ENCODE data around the gene PDE4A. TPM values are rescaled to one million over a fixed set of nuclear protein-coding genes. Genes with fewer than 3 reads are reported as not detected.
"Not testable (repeated sequence)": the region's sequence is repeated elsewhere in the genome, so short reads cannot be mapped to it uniquely, and the experiment has no call there.

Gene PDE4A
- total and polyA plus RNA-seq, 10 of the 15 experiments (the other 5 are each of a cell fraction or from before 2014, with no cell fraction given) = 0.24 to 13.3 (median 4.9) TPM

DNA sequence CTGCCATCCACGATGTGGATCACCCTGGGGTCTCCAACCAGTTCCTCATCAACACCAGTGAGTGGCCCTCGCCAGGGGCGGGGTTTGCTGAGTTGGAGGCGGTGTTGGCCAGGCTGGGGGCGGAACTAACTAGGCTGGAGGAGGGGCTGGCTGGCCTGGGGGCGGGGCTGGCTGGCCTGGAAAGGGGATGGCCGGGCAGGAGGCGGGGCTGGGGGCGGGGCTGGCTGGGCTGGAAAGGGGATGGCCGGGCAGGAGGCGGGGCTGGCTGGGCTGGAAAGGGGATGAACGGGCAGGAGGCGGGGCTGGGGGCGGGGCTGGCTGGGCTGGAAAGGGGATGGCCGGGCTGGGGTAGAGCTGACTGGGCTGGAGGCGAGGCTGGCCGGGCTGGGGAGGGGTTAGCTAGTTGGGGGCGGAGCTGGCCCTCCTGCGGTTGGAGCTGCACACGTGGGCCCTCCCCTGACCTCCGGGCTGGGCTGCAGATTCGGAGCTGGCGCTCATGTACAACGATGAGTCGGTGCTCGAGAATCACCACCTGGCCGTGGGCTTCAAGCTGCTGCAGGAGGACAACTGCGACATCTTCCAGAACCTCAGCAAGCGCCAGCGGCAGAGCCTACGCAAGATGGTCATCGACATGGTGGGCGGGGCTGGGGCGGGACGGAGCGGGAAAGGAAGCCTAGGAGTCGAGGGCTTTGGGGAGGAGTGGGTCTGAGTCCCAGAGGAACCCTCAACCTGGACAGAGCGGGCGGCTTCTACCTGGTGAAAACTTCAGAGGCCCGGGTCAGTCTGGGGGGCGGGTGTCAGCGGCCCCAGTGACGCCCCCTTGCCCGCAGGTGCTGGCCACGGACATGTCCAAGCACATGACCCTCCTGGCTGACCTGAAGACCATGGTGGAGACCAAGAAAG lies 41.0 kb downstream of the PDE4A start (continued):
- TF ChIP-seq, protein P1, sequence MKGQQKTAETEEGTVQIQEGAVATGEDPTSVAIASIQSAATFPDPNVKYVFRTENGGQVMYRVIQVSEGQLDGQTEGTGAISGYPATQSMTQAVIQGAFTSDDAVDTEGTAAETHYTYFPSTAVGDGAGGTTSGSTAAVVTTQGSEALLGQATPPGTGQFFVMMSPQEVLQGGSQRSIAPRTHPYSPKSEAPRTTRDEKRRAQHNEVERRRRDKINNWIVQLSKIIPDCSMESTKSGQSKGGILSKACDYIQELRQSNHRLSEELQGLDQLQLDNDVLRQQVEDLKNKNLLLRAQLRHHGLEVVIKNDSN (IDR thresholded peaks at IDR 0.05; ENCODE audit: borderline replicate concordance, extremely low read length, insufficient read depth, low read depth, low read length) = peak; percentile 68
- TF ChIP-seq HDGF (IDR thresholded peaks at IDR 0.05) = peak; percentile 38; the same call in 1 of the 2 replicates
- peak; percentile 37; the same call in 1 of the 2 replicates for TF ChIP-seq SPI1 (IDR thresholded peaks at IDR 0.05; ENCODE audit: borderline replicate concordance, insufficient read depth, low read depth, low read length)
- TF ChIP-seq RUNX3 (IDR thresholded peaks at IDR 0.05; ENCODE audit: low read length) = peak; percentile 49; the same call in 1 of the 2 replicates
- no peak for TF ChIP-seq YBX1 (IDR thresholded peaks at IDR 0.05)
- no peak for TF ChIP-seq MXI1 (IDR thresholded peaks at IDR 0.05; ENCODE audit: low read depth, low read length)
- TF ChIP-seq NR2F1 (conservative IDR thresholded peaks at IDR 0.05) = 0 out of 2 replicates have a peak, but pooled peaks have one; percentile 32
- peak in 1 of 2 experiments; percentile 33; a peak in 1 of 4 replicates for TF ChIP-seq BHLHE40 (IDR thresholded peaks at IDR 0.05; ENCODE audit: borderline replicate concordance in 1 of 2, low read depth in 2 of 2, low read length in 1 of 2)

DNA sequence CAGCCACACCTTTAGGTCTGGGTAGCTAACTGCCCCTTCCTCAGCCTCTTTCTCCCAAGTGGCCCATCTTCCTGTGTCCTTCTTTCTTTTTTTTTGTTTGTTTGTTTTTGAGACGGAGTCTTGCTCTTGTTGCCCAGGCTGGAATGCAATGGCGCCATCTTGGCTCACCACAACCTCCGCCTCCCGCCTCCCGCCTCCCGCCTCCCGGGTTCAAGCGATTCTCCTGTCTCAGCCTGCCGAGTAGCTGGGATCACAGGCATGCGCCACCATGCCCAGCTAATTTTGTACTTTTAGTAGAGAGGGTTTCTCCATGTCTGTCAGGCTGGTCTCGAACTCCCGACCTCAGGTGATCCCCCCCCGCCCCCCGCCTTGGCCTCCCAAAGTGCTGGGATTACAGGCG lies 41.7 kb downstream of the PDE4A start:
- H4K20me1 ChIP-seq (ENCODE audit: control insufficient read depth, insufficient read depth); POLR2A ChIA-PET; H3K27me3 ChIP-seq (replicated peaks in 1 of 2; ENCODE audit: control insufficient read depth in 2 of 2, insufficient read depth in 2 of 2, low read length in 1 of 2); H3K9ac ChIP-seq (ENCODE audit: control insufficient read depth, insufficient read depth, low read length); ATAC-seq; FAIRE-seq; intact Hi-C loops (cut with micrococcal nuclease; ENCODE audit: unreplicated experiment); H3K4me3 ChIP-seq; RAD21 ChIA-PET (ENCODE audit: unreplicated experiment); H3K27ac ChIP-seq (ENCODE audit: control insufficient read depth, insufficient read depth); BruUV-seq (replicated peaks); DNase-seq (ENCODE audit: low read depth, low spot score); H3K9me3 ChIP-seq (replicated peaks; ENCODE audit: control insufficient read depth, insufficient read depth, low read length); H3K79me2 ChIP-seq (ENCODE audit: control insufficient read depth, insufficient read depth, low read length); H2AFZ ChIP-seq (ENCODE audit: control insufficient read depth, low read depth, low read length); SMC1A ChIA-PET (ENCODE audit: uncharacterized antibody, unreplicated experiment); H3K36me3 ChIP-seq (ENCODE audit: control insufficient read depth in 2 of 2, insufficient read depth in 2 of 2, low read length in 1 of 2); in situ Hi-C loops (cut with MboI); H3K4me1 ChIP-seq (ENCODE audit: control insufficient read depth, insufficient read depth, low read length): not testable (repeated sequence)
- H3K4me2 ChIP-seq (ENCODE audit: control insufficient read depth, insufficient read depth) = peak overlapping the region; percentile 89
- CTCF ChIA-PET = interaction anchor here (0.6 to 1.5 kb wide), 2 partner anchors 44 to 119 kb away, joined by 3 to 5 read pairs; no protein-coding TSS in a partner anchor
- WGBS (ENCODE audit: insufficient coverage, insufficient replicate concordance, low lambda C conversion rate, missing lambda C conversion rate) = 87% methylated on average over 15 of the region's 15 CpGs

All from GM12878 (cell line).